Measurements from ENCODE around the gene MGAT4B. TPM values are rescaled to one million over a fixed set of nuclear protein-coding genes. Genes with fewer than 3 reads are reported as not detected.

Gene MGAT4B
- total and polyA plus RNA-seq, 4 donors = 42.0 to 156 (median 83.7) TPM

DNA sequence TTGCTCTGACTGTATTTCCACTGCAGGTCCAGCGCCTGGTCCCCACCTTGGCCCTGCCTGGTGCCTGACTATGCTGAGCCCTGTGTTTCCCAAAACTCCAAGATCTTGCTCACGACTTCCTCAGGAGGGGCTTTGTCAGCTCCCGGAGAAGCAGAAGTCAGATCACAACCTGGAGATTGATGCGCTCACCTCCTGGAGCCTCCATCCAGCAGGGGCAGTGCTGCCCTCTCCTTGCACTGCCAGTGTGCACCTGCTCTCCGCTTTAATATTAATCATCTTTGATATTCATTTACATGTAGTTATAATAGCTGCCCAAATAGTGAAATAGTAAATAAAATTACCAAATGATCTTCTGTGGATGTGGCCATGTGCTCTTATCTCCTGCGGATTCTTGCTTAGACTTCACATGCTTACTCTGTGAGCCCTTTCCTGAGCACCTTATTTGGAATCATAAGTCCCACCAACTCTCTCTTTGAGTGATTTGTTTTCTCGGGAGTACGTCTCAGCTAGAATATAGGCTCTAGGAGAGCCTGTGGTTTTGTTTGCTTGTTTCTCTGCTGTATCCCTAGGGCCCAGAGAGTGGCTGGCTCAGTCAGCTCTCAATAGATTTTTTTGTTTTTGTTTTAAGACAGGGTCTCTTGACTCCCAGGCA lies 56.7 kb downstream of the MGAT4B start:
- DNase-seq (ENCODE audit: low spot score) = no peak
- peaks cover 7 to 11% (median 10%) of the 10 kb centered on the region in 4 donors for H3K4me1 ChIP-seq (ENCODE audit: control insufficient read depth in 4 of 4, insufficient read depth in 4 of 4, low read length in 3 of 4)
- no peaks in the 10 kb centered on the region for H3K9me3 ChIP-seq (ENCODE audit: control insufficient read depth in 4 of 4, low read length in 3 of 4)
- 89% methylated on average over 8 of the region's 8 CpGs for WGBS
- TF ChIP-seq EGR1 (IDR thresholded peaks at IDR 0.05; ENCODE audit: low read depth in 2 of 2) (no peak), GABPA (IDR thresholded peaks at IDR 0.05 in 1 of 2, conservative IDR thresholded peaks at IDR 0.05 in 1 of 2) (no peak), HNF4G (IDR thresholded peaks at IDR 0.05) (no peak), FOXA2 (IDR thresholded peaks at IDR 0.05) (no peak), HNF4A (conservative IDR thresholded peaks at IDR 0.05) (no peak), FOXA1 (IDR thresholded peaks at IDR 0.05) (no peak), NR2F2 (IDR thresholded peaks at IDR 0.05) (no peak), YY1 (IDR thresholded peaks at IDR 0.05) (no peak), SP1 (IDR thresholded peaks at IDR 0.05) (no peak), RAD21 (IDR thresholded peaks at IDR 0.05) (no peak), JUND (IDR thresholded peaks at IDR 0.05) (no peak), RXRA (IDR thresholded peaks at IDR 0.05) (no peak)
- TF ChIP-seq, protein P1, sequence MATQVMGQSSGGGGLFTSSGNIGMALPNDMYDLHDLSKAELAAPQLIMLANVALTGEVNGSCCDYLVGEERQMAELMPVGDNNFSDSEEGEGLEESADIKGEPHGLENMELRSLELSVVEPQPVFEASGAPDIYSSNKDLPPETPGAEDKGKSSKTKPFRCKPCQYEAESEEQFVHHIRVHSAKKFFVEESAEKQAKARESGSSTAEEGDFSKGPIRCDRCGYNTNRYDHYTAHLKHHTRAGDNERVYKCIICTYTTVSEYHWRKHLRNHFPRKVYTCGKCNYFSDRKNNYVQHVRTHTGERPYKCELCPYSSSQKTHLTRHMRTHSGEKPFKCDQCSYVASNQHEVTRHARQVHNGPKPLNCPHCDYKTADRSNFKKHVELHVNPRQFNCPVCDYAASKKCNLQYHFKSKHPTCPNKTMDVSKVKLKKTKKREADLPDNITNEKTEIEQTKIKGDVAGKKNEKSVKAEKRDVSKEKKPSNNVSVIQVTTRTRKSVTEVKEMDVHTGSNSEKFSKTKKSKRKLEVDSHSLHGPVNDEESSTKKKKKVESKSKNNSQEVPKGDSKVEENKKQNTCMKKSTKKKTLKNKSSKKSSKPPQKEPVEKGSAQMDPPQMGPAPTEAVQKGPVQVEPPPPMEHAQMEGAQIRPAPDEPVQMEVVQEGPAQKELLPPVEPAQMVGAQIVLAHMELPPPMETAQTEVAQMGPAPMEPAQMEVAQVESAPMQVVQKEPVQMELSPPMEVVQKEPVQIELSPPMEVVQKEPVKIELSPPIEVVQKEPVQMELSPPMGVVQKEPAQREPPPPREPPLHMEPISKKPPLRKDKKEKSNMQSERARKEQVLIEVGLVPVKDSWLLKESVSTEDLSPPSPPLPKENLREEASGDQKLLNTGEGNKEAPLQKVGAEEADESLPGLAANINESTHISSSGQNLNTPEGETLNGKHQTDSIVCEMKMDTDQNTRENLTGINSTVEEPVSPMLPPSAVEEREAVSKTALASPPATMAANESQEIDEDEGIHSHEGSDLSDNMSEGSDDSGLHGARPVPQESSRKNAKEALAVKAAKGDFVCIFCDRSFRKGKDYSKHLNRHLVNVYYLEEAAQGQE (IDR thresholded peaks at IDR 0.05) = no peak
- TF ChIP-seq, protein P2, sequence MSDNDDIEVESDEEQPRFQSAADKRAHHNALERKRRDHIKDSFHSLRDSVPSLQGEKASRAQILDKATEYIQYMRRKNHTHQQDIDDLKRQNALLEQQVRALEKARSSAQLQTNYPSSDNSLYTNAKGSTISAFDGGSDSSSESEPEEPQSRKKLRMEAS (IDR thresholded peaks at IDR 0.05) = no peak
- TF ChIP-seq, protein P3, sequence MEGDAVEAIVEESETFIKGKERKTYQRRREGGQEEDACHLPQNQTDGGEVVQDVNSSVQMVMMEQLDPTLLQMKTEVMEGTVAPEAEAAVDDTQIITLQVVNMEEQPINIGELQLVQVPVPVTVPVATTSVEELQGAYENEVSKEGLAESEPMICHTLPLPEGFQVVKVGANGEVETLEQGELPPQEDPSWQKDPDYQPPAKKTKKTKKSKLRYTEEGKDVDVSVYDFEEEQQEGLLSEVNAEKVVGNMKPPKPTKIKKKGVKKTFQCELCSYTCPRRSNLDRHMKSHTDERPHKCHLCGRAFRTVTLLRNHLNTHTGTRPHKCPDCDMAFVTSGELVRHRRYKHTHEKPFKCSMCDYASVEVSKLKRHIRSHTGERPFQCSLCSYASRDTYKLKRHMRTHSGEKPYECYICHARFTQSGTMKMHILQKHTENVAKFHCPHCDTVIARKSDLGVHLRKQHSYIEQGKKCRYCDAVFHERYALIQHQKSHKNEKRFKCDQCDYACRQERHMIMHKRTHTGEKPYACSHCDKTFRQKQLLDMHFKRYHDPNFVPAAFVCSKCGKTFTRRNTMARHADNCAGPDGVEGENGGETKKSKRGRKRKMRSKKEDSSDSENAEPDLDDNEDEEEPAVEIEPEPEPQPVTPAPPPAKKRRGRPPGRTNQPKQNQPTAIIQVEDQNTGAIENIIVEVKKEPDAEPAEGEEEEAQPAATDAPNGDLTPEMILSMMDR (IDR thresholded peaks at IDR 0.05; ENCODE audit: low read depth, low read length, missing input control) = no peak
- H3K27me3 ChIP-seq (ENCODE audit: control insufficient read depth in 4 of 4, insufficient read depth in 4 of 4, low read length in 3 of 4) = no peaks in the 10 kb centered on the region
- H3K4me3 ChIP-seq (ENCODE audit: low read depth in 1 of 3, low read length in 3 of 3) = no peak overlapping the region
- H3K27ac ChIP-seq (ENCODE audit: low read depth in 1 of 2, low read length in 2 of 2) = no peak overlapping the region
- peaks cover 0 to 3% (median 0%) of the 10 kb centered on the region in 4 donors for H3K36me3 ChIP-seq (ENCODE audit: control insufficient read depth in 4 of 4, insufficient read depth in 3 of 4, low read depth in 1 of 4, low read length in 3 of 4)
- no peak overlapping the region for H3K9ac ChIP-seq (ENCODE audit: low read depth in 1 of 2, low read length in 2 of 2)

DNA sequence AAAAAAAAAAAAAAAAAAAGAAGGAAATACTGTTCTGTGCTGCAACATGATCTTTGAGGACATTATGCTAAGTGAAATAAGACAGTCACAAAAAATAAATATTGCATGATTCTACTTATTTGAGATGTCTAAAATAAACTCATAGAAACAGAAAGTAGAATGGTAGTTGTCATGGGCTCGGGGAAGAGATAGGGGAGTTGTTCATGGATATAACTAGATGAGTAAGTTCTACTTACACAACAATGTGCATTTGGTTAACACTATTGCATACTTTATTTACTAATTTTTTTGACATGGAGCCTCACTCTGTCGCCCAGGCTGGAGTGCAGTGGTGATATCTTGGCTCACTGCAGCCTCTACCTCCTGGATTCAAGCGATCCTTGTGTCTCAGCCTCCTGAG lies 58.9 kb downstream of the MGAT4B start:
- no peak overlapping the region for H3K9ac ChIP-seq (ENCODE audit: low read depth in 1 of 2, low read length in 2 of 2)
- WGBS = 87% methylated on average over 3 of the region's 3 CpGs
- H3K27ac ChIP-seq (ENCODE audit: low read depth in 1 of 2, low read length in 2 of 2) = no peak overlapping the region
- no peaks in the 10 kb centered on the region for H3K27me3 ChIP-seq (ENCODE audit: control insufficient read depth in 4 of 4, insufficient read depth in 4 of 4, low read length in 3 of 4)
- H3K36me3 ChIP-seq (ENCODE audit: control insufficient read depth in 4 of 4, insufficient read depth in 3 of 4, low read depth in 1 of 4, low read length in 3 of 4) = peaks cover 0 to 3% (median 0%) of the 10 kb centered on the region in 4 donors
- H3K4me1 ChIP-seq (ENCODE audit: control insufficient read depth in 4 of 4, insufficient read depth in 4 of 4, low read length in 3 of 4) = peaks cover 0 to 3% (median 0%) of the 10 kb centered on the region in 4 donors
- H3K4me3 ChIP-seq (ENCODE audit: low read depth in 1 of 3, low read length in 3 of 3) = no peak overlapping the region
- DNase-seq (ENCODE audit: low spot score) = no peak
- TF ChIP-seq RAD21 (IDR thresholded peaks at IDR 0.05) (no peak), FOXA2 (IDR thresholded peaks at IDR 0.05) (no peak), RXRA (IDR thresholded peaks at IDR 0.05) (no peak), FOXA1 (IDR thresholded peaks at IDR 0.05) (no peak), SP1 (IDR thresholded peaks at IDR 0.05) (no peak), TAF1 (conservative IDR thresholded peaks at IDR 0.05) (no peak), HNF4G (IDR thresholded peaks at IDR 0.05) (no peak), NR2F2 (IDR thresholded peaks at IDR 0.05) (no peak), YY1 (IDR thresholded peaks at IDR 0.05) (no peak)
- TF ChIP-seq, protein P3 (IDR thresholded peaks at IDR 0.05; ENCODE audit: low read depth, low read length, missing input control) = no peak
- TF ChIP-seq, protein P1 (IDR thresholded peaks at IDR 0.05) = no peak
- TF ChIP-seq, protein P4, sequence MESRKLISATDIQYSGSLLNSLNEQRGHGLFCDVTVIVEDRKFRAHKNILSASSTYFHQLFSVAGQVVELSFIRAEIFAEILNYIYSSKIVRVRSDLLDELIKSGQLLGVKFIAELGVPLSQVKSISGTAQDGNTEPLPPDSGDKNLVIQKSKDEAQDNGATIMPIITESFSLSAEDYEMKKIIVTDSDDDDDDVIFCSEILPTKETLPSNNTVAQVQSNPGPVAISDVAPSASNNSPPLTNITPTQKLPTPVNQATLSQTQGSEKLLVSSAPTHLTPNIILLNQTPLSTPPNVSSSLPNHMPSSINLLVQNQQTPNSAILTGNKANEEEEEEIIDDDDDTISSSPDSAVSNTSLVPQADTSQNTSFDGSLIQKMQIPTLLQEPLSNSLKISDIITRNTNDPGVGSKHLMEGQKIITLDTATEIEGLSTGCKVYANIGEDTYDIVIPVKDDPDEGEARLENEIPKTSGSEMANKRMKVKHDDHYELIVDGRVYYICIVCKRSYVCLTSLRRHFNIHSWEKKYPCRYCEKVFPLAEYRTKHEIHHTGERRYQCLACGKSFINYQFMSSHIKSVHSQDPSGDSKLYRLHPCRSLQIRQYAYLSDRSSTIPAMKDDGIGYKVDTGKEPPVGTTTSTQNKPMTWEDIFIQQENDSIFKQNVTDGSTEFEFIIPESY (IDR thresholded peaks at IDR 0.05) = no peak
- no peaks in the 10 kb centered on the region for H3K9me3 ChIP-seq (ENCODE audit: control insufficient read depth in 4 of 4, low read length in 3 of 4)
